ENCODE measurements around the gene GSTM4.

GSTM4 gene

GRCh38 chr1:109639841-109640184 lies 16.1 kb upstream of the GSTM4 start:
- no peak overlapping the region for H3K4me3 ChIP-seq (ENCODE audit: low read length)
- no peak for TF ChIP-seq ZNF274 (IDR thresholded peaks at IDR 0.05; ENCODE audit: low read depth, low read length)

- no peak for TF ChIP-seq ZNF274 (IDR thresholded peaks at IDR 0.05; ENCODE audit: low read depth, low read length)
- H3K4me3 ChIP-seq (ENCODE audit: low read length) = no peak overlapping the region
These were observed 15.5 kb upstream of the GSTM4 start for GRCh38 chr1:109640285-109640865.

DNA sequence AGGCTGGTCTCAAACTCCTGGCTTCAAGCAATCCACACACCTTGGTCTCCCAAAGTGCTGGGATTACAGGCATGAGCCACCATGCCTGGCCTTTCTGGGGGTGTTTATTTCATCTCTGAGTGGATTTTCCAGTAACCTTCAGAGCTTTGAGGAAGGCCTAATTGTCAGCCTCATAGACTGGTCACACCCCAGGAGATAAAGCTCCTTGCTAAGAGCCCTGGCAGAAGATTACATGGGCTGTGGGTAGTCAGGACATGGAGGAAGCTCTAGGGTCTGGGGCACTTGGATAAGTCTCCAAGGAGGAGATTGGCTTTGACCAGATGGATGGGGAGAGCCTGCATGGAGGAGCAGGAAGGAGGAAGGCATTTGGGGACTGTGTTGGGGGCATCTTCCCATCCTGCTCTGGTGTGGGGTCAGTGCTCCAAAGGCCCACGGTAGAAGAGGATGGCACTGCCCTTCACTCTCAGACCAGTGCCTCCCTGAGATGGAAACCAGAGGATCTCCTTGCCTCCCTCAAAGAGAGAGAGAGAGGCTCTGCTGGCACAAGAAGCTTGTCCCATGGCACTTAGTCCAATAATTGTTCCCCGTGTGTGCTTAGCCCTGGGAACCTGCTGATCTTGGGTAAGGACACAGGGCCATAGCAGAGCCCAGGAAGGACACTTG lies 14.7 kb upstream of the GSTM4 start:
- no peak for TF ChIP-seq ZNF274 (IDR thresholded peaks at IDR 0.05; ENCODE audit: low read depth, low read length)
- no peak overlapping the region for H3K4me3 ChIP-seq (ENCODE audit: low read length)

- no peak overlapping the region for H3K4me3 ChIP-seq (ENCODE audit: low read length)
These were observed 14.0 kb upstream of the GSTM4 start for GRCh38 chr1:109641861-109642260.

DNA sequence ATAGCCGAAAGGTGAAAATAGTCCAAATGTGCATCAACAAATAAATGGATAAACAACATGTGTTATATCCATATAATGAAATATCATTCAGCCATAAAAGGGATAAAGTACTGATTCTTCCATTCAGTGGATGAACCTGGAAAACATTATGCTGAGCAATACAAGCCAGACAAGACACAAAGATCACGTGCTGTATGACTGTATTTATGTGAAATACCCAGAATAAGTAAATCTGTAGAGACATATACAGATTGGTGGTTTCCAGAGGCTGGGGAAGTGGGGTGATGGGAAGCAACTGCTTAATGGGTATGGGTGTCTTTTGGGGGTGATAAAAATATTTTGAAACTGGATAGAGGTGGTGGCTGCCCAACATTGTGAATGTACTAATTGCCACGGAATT lies 13.3 kb upstream of the GSTM4 start:
- H3K4me3 ChIP-seq (ENCODE audit: low read length) = no peak overlapping the region
- no peak for TF ChIP-seq ZNF274 (IDR thresholded peaks at IDR 0.05; ENCODE audit: low read depth, low read length)

More at GRCh38 chr1:109641861-109642260, 14.0 kb upstream of the GSTM4 start:
- TF ChIP-seq ZNF274 (IDR thresholded peaks at IDR 0.05; ENCODE audit: low read depth, low read length) = no peak

DNA sequence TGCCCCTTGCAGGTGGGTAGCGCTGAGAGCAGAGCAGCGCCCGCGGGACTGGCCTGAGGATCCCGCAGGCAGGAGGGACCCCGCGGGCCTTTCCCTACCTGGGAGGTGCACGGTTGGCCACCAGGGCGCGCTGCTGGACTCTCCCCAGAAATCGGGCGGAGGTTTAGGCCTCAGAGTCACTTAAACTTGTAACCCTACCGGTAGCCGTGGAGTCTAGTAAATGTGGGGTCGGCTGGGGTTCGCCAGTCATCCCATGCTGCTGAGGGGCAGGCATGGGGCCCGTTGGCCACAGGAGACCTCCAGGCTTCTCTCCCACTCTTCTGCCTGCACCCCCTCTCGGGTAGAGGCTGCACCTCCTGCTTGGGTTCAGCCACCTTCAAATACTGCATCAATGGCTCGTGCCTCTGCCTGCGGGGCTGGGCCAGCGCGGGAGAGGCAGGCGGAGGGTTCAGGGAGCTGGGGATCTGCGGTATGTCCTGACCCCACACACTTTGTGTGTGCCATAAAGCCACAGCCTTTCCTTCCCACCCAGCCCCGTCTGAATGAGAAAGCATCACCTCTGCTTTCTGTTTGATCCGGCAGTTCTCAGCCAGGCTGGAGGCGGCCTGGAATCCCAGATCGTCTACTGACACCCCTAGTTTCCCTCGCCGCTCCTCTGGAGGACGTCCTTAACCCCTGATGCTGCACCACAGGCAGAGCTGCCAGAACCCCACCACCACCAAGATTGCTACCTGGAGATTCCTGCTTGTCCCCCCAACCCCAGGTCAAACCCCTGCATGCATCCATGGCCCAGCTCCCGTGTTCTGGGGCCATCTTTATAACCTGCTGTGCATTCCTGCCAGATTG lies 12.3 kb upstream of the GSTM4 start:
- TF ChIP-seq ZNF274 (IDR thresholded peaks at IDR 0.05; ENCODE audit: low read depth, low read length) = no peak
- no peak overlapping the region for H3K4me3 ChIP-seq (ENCODE audit: low read length)

GRCh38 chr1:109644670-109645069 lies 11.2 kb upstream of the GSTM4 start:
- TF ChIP-seq ZNF274 (IDR thresholded peaks at IDR 0.05; ENCODE audit: low read depth, low read length) = no peak
- H3K4me3 ChIP-seq (ENCODE audit: low read length) = no peak overlapping the region

DNA sequence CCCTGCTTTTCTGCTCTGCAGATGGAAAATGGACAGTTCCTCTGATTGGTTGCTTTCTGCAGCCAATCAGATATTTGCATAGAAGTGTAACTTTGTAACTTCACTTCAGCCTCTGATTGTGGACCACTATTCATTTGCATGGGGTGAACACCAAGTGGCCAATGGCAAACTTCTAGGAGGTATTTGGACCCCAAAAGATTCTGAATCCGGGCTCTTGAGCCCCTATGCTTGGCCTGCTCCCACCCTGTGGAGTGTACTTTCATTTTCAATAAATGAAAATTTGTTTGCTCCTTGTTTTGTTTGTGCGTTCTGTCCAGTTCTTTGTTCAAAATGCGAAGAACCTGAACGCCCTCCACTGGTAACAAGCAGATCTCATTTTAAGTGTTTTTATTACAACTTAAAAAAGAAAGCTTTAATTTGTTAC lies 6.4 kb upstream of the GSTM4 start:
- H3K4me3 ChIP-seq (ENCODE audit: low read length) = no peak overlapping the region
- no peak for TF ChIP-seq ZNF274 (IDR thresholded peaks at IDR 0.05; ENCODE audit: low read depth, low read length)

DNA sequence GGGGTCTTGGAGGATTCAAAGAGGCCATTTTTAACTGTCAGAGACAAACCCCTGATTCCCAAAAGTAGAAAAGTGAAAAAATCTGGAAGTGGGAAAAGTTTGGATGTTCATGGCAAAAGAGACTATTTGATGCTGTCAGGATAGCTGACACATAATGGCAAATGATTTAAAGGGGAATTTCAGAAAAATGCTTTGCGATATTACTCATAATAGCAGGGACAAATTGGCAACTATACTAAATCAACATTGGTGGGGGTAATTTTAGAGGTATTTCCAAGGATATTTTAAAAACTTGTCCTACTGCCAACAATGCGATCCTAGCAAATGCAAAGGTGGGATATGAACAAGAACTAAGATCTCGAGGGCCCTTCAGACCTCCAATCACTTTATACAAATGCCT lies 5.3 kb upstream of the GSTM4 start:
- H3K4me3 ChIP-seq (ENCODE audit: low read length) = no peak overlapping the region
- TF ChIP-seq ZNF274 (IDR thresholded peaks at IDR 0.05; ENCODE audit: low read depth, low read length) = no peak

GRCh38 chr1:109652402-109652801 lies 3.5 kb upstream of the GSTM4 start:
- H3K4me3 ChIP-seq (ENCODE audit: low read length) = no peak overlapping the region
- no peak for TF ChIP-seq ZNF274 (IDR thresholded peaks at IDR 0.05; ENCODE audit: low read depth, low read length)

DNA sequence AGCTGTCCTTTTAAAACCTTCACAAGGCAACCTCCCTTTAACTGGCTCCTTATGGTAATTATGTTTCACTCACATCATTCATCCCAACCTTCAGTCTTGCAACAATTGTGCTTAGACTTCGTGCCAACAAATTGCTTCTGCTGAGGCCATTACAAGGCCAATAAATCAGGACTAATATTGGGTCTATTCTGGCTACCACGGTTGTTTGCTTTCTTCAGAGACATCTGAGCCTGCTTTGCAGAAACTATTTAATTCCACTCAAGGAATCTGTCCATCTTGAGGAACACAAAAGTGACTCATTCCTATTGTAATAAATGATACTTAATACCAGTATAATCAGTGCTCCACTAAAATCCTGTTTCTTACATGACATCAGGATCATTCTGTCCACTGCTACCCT lies 2.6 kb upstream of the GSTM4 start:
- no peak overlapping the region for H3K4me3 ChIP-seq (ENCODE audit: low read length)

GRCh38 chr1:109654519-109654918 lies 1.4 kb upstream of the GSTM4 start:
- no peak for TF ChIP-seq ZNF274 (IDR thresholded peaks at IDR 0.05; ENCODE audit: low read depth, low read length)

More for the DNA sequence above, 2.6 kb upstream of the GSTM4 start:
- TF ChIP-seq ZNF274 (IDR thresholded peaks at IDR 0.05; ENCODE audit: low read depth, low read length) = no peak

GRCh38 chr1:109657395-109657794 lies 1.5 kb downstream of the GSTM4 start:
- no peak for TF ChIP-seq ZNF274 (IDR thresholded peaks at IDR 0.05; ENCODE audit: low read depth, low read length)
- no peak overlapping the region for H3K4me3 ChIP-seq (ENCODE audit: low read length)

More at GRCh38 chr1:109654519-109654918, 1.4 kb upstream of the GSTM4 start:
- H3K4me3 ChIP-seq (ENCODE audit: low read length) = no peak overlapping the region

DNA sequence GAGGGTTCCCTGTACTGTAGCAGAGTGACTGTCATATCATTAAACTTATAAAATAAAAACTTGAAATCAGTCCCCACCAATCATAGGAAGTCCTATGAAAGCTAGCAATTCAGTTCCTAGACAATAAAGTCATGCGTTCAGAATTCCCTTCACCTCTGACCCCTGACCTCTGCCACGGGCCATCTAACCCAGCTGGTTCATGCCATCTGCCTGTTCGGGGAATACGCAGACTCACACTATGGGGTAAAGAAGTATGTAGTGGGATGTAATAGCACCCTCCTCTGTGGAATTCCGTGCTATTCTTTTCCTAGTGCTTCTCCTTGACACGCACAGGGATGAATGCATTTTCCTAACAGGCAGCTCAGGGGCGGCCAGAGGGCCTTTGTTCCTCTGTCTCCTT lies 2.1 kb downstream of the GSTM4 start:
- no peak overlapping the region for H3K4me3 ChIP-seq (ENCODE audit: low read length)
- TF ChIP-seq ZNF274 (IDR thresholded peaks at IDR 0.05; ENCODE audit: low read depth, low read length) = no peak

GRCh38 chr1:109658533-109659042 lies 2.7 kb downstream of the GSTM4 start:
- no peak overlapping the region for H3K4me3 ChIP-seq (ENCODE audit: low read length)
- no peak for TF ChIP-seq ZNF274 (IDR thresholded peaks at IDR 0.05; ENCODE audit: low read depth, low read length)

Data from GM08714 (cell line).